K562 (cell line): ENCODE measurements around the gene GPC3. TPM values are rescaled to one million over a fixed set of nuclear protein-coding genes. Genes with fewer than 3 reads are reported as not detected.

Experiments used
- BRF2 ChIP-seq: IDR thresholded peaks from 3 replicates; pipeline ENCODE4 v1.6.1; 2011; ENCODE audit warnings: borderline replicate concordance, mild to moderate bottlenecking; ENCODE audit not compliant: insufficient read length, insufficient read depth
- ELF4 ChIP-seq: fragments of 450-650 bp; formaldehyde crosslinking; IDR thresholded peaks from 2 replicates; pipeline ENCODE4 v1.4.0; 2022; ENCODE audit warnings: missing genetic modification characterization
- MAZ ChIP-seq, 2 experiments: fragments of 450-650 bp in 1 of 2; sonication (generic) in 1 of 2; formaldehyde crosslinking; IDR thresholded peaks in 1 of 2; conservative IDR thresholded peaks in 1 of 2; 2 replicates each; pipeline versions ENCODE4 v1.4.0 to v1.5.0; 2020; ENCODE audit warnings: mild to moderate bottlenecking in 1 of 2, missing genetic modification reagents in 1 of 2
- NEUROD1 ChIP-seq: fragments of 150-350 bp; IDR thresholded peaks from 2 replicates; pipeline ENCODE4 v1.6.1; 2014; ENCODE audit warnings: borderline replicate concordance, low read length, low read depth; ENCODE audit not compliant: partially characterized antibody
- ZBTB43 ChIP-seq: sonication (generic); formaldehyde crosslinking; IDR thresholded peaks from 2 replicates; pipeline ENCODE4 v1.8.0; 2023; ENCODE audit warnings: mild to moderate bottlenecking, missing genetic modification reagents
- ZNF77 ChIP-seq: fragments of 250-450 bp; sonication (Bioruptor Pico); IDR thresholded peaks from 2 replicates; pipeline ENCODE4 v1.5.0; 2020
- polyA plus RNA-seq, 8 experiments: library from polyadenylated mRNA; depleted of rRNA in 4 of 8; stranded (reverse) in 5 of 8; unstranded in 3 of 8; fragments of >200 nt; fragmentation: Nextera tagmentation in 2 of 8; fragmentation: Illumina TruSeq in 1 of 8; extraction: Ambion mirVana in 2 of 8; extraction: Trizol in 1 of 8; gene quantifications; 2 replicates each; pipeline versions ENCODE4 v1.2.1 to v1.2.3, GENCODE V29; 2011 to 2014; ENCODE audit warnings: inconsistent platforms in 1 of 8, missing spikeins in 1 of 8
- total RNA-seq, 7 experiments: library from RNA; depleted of rRNA in 6 of 7; stranded (reverse); fragments of >200 nt in 6 of 7; fragmentation: Illumina TruSeq in 2 of 7; extraction: Trizol in 2 of 7; gene quantifications; 2 replicates each; pipeline versions ENCODE4 v1.2.1 to v1.2.3, GENCODE V29; 2011 to 2021; ENCODE audit warnings: low replicate concordance in 1 of 7
- TF ChIP-seq, protein P1 (sequence below): fragments of 250-450 bp; sonication (Bioruptor Pico); IDR thresholded peaks from 2 replicates; pipeline ENCODE4 v1.8.0; 2022; ENCODE audit warnings: inconsistent platforms

The GPC3 gene
- total and polyA plus RNA-seq, 9 of the 15 experiments (the other 6 are each of a cell fraction or from before 2014, with no cell fraction given) = 0.42 TPM; not detected in 8

DNA sequence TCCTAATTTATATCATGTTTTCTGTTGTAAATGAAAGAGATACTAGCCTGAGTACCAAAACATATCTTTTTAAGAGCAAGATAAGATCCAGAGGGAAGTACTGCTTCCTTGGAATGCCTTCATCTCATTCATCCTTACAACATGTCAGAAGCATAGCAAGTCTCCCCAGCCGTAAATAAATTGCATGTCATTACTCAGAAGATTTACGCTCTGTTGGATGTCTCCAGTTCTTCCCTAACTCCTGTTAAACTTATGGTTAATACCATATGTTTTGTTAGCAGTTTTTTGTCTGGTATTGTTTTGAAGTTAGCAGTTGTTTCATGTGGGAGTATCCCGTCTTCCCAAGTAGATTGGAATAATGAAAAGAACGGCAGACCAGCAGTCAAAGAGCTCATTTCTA lies 7.5 kb upstream of the GPC3 start (continued):
- TF ChIP-seq ELF4 (no peak), MAZ (CRISPR knock-in tag; conservative IDR thresholded peaks at IDR 0.05 in 1 of 2, IDR thresholded peaks at IDR 0.05 in 1 of 2) (no peak), BRF2 (no peak), ZNF77 (CRISPR knock-in tag) (no peak), ZBTB43 (no peak), NEUROD1 (no peak)
- TF ChIP-seq, protein P1, sequence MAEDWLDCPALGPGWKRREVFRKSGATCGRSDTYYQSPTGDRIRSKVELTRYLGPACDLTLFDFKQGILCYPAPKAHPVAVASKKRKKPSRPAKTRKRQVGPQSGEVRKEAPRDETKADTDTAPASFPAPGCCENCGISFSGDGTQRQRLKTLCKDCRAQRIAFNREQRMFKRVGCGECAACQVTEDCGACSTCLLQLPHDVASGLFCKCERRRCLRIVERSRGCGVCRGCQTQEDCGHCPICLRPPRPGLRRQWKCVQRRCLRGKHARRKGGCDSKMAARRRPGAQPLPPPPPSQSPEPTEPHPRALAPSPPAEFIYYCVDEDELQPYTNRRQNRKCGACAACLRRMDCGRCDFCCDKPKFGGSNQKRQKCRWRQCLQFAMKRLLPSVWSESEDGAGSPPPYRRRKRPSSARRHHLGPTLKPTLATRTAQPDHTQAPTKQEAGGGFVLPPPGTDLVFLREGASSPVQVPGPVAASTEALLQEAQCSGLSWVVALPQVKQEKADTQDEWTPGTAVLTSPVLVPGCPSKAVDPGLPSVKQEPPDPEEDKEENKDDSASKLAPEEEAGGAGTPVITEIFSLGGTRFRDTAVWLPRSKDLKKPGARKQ (CRISPR knock-in tag) = no peak
